GM12874 (cell line): Measurements from ENCODE around the gene VMP1.
A peak's percentile ranks its signal among the peaks of the same experiment; 100 is the strongest.

ENCODE experiments used
- TF ChIP-seq, protein P1 (sequence below): IDR thresholded peaks from 2 replicates; pipeline ENCODE4 v1.5.1; 2011; ENCODE audit warnings: low read depth, mild to moderate bottlenecking, control low read depth, low read length, moderate library complexity; ENCODE audit not compliant: insufficient read depth

VMP1 gene

DNA sequence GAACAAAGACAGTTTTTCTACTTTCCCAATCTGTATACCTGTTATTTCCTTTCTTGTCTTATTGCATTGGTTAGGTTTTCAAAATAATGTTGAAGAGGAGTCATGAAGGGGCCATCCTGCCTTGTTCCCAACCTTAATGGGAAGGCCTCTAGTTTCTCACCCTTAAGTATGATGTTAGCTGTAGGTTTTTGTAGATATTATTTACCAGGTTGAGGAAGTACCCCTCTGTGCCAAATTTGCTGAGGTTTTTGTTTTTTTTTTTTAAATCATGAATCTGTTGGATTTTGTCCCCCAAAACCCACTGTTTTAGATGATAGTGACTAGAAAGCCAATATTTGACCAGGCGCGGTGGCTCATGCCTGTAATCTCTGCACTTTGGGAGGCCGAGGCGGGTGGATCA is 36.4 kb downstream of the VMP1 start:
- TF ChIP-seq, protein P1, sequence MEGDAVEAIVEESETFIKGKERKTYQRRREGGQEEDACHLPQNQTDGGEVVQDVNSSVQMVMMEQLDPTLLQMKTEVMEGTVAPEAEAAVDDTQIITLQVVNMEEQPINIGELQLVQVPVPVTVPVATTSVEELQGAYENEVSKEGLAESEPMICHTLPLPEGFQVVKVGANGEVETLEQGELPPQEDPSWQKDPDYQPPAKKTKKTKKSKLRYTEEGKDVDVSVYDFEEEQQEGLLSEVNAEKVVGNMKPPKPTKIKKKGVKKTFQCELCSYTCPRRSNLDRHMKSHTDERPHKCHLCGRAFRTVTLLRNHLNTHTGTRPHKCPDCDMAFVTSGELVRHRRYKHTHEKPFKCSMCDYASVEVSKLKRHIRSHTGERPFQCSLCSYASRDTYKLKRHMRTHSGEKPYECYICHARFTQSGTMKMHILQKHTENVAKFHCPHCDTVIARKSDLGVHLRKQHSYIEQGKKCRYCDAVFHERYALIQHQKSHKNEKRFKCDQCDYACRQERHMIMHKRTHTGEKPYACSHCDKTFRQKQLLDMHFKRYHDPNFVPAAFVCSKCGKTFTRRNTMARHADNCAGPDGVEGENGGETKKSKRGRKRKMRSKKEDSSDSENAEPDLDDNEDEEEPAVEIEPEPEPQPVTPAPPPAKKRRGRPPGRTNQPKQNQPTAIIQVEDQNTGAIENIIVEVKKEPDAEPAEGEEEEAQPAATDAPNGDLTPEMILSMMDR, result no peak

DNA sequence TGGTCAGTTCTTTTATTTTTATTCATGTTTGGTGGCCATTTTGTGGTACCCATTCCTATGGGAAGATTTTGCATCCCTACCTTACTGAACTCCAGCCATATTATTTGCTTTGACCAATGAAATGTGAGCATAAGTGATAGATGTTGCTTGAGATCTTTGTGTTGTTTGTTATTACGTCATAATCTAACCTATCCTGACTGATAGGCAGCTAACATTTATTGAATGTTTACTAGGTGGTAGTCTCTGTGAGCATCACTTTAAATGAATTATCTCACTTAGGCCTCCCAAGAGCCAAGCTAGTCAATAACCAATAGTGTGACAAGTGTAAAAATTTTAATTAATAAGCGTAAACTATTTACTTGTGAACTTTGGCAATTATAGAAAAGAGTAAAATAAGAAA is 37.6 kb downstream of the VMP1 start:
- TF ChIP-seq, protein P1, result no peak

DNA sequence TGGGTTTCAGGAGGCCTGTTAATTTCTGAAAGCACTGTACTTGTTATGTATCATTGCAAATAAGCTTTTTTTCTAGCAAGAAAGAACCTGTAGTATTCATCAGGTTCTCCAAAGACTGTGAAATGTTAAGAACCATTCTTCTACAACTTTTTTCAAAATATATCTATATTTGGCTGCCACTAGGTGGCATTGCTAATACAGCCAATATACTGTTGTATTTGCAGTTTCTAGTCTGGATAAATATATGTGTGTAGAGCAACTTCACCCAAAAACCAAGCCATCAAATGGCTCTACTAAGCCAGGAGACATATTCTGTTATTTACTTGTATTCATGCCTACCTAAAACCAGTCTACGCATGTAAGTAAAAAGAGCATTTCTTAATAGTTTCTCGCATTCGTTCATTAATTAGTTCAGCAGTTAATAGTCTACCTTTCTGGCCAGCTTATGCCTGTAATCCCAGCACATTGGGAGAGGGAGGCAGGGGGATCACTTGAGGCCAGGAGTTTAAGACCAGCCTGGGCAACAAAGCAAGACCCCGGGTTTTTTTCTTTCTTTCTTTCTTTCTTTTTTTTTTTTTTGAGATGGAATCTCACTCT is 39.5 kb downstream of the VMP1 start:
- TF ChIP-seq, protein P1, result peak; percentile 51

DNA sequence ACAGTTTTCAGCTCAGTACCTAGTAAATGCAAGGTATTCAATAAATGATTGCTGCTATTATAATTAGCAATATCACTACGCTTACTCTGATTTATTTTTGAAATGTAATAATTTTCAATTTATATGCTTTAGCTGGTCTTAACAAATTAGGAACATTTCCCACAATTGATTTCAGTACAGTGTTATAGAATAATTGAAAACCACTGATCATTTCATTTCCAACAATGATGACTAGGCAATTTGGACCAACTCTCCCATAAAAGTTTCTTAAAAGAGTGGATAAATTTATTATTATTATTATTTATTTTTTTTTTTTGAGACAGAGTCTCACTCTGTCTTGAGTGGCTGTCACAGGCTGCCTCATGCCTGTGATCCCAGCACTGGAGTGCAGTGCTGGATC is 41.1 kb downstream of the VMP1 start:
- TF ChIP-seq, protein P1, result no peak

DNA sequence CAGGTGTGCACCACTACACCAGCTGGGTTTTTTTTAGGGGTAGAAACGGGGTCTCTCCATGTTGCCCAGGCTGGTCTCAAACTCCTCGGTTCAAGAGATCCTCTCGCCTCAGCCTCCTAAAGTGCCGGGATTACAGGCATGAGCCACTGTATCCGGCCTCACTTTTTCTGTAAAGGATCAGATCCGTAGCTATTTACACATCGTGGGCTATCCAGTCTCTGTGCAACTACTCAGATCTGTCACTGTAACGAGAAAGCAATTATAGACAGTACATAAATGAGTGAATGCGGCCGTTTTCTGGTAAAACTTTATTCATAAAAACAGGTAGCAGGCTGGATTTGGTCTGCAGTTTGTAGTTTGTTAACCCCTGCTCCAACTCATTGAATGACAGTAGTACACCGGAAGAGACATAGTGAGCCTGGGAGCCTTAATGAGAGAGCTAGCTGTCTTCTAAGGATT is 44.5 kb downstream of the VMP1 start:
- TF ChIP-seq, protein P1, result no peak

DNA sequence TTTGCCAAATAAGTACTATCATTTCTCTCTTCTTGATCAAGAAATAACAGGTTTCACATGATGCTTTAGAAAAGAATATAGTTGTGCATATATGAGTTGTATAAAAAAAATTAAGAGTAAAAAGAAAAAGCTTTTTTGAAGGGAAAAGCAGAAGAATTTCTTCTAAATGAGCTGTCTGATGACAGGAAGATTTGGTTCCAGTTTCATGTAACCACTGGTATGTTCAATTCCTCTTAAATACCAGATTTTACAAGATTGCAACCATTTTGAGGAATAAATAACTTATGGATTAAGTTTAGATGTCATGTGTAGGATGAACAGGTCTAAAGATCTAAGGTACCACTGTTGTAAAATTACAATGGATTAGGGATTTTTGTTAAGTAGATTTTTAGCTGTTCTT is 45.0 kb downstream of the VMP1 start:
- TF ChIP-seq, protein P1, result no peak

DNA sequence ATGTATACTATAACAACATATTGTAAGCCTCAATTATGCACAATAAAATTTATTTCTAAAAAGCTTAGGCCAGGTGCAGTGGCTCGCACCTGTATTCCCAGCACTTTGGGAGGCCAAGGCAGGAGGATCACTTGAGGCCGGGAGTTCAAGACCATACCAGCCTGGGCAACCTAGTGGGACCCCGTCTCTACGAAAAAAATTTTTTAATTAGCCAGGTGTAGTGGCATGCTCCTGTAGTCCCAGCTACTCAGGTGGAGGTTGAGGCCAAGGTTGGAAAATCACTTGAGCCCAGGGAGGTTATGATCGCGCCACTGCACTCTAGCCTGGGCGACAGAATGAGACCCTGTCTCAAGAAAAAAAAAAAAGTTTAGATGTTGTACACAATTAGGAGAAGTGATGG is 45.5 kb downstream of the VMP1 start:
- TF ChIP-seq, protein P1, result no peak
